ENCODE results near the gene PTRH1. TPM values are rescaled to one million over a fixed set of nuclear protein-coding genes. Genes with fewer than 3 reads are reported as not detected.

PTRH1 gene
- total RNA-seq, 1 donor from 2014 or later, result 13.3 TPM

- Mint-ChIP-seq H3K27ac (ENCODE audit: unreplicated experiment) (no peak overlapping the region), H3K36me3 (ENCODE audit: low read depth) (peaks cover 5% of the 10 kb centered on the region)
- TF ChIP-seq CTCF (IDR thresholded peaks at IDR 0.05), result no peak
These were observed 14.8 kb upstream of the PTRH1 start for GRCh38 chr9:127730262-127730661.

GRCh38 chr9:127729522-127730256 is 14.2 kb upstream of the PTRH1 start:
- no peaks in the 10 kb centered on the region for H3K27me3 Mint-ChIP-seq (ENCODE audit: low read depth)
- no peaks in the 10 kb centered on the region for H3K9me3 Mint-ChIP-seq (ENCODE audit: low read depth)
- peaks cover 10% of the 10 kb centered on the region for H3K4me1 Mint-ChIP-seq (ENCODE audit: low read depth)
- no peak for TF ChIP-seq CTCF (IDR thresholded peaks at IDR 0.05)
- H3K27ac Mint-ChIP-seq (ENCODE audit: unreplicated experiment), result no peak overlapping the region
- DNase-seq (ENCODE audit: low spot score), result no peak
- no peak overlapping the region for H3K4me3 Mint-ChIP-seq (ENCODE audit: unreplicated experiment)
- peaks cover 5% of the 10 kb centered on the region for H3K36me3 Mint-ChIP-seq (ENCODE audit: low read depth)

More at GRCh38 chr9:127730262-127730661, 14.8 kb upstream of the PTRH1 start:
- Mint-ChIP-seq H3K9me3 (ENCODE audit: low read depth) (no peaks in the 10 kb centered on the region), H3K27me3 (ENCODE audit: low read depth) (no peaks in the 10 kb centered on the region), H3K4me3 (ENCODE audit: unreplicated experiment) (no peak overlapping the region), H3K4me1 (ENCODE audit: low read depth) (peaks cover 10% of the 10 kb centered on the region)
- DNase-seq (ENCODE audit: low spot score), result no peak

GRCh38 chr9:127728808-127729207 is 13.3 kb upstream of the PTRH1 start:
- Mint-ChIP-seq H3K27ac (ENCODE audit: unreplicated experiment) (no peak overlapping the region), H3K36me3 (ENCODE audit: low read depth) (peaks cover 5% of the 10 kb centered on the region), H3K27me3 (ENCODE audit: low read depth) (no peaks in the 10 kb centered on the region), H3K9me3 (ENCODE audit: low read depth) (no peaks in the 10 kb centered on the region), H3K4me1 (ENCODE audit: low read depth) (peaks cover 4% of the 10 kb centered on the region), H3K4me3 (ENCODE audit: unreplicated experiment) (no peak overlapping the region)
- no peak for TF ChIP-seq CTCF (IDR thresholded peaks at IDR 0.05)
- no peak for DNase-seq (ENCODE audit: low spot score)

GRCh38 chr9:127726871-127727270 is 11.4 kb upstream of the PTRH1 start:
- H3K36me3 Mint-ChIP-seq (ENCODE audit: low read depth), result peaks cover 1% of the 10 kb centered on the region
- no peaks in the 10 kb centered on the region for H3K9me3 Mint-ChIP-seq (ENCODE audit: low read depth)
- DNase-seq (ENCODE audit: low spot score), result no peak
- no peak overlapping the region for H3K27ac Mint-ChIP-seq (ENCODE audit: unreplicated experiment)
- no peaks in the 10 kb centered on the region for H3K4me1 Mint-ChIP-seq (ENCODE audit: low read depth)
- no peak for TF ChIP-seq CTCF (IDR thresholded peaks at IDR 0.05)
- no peak overlapping the region for H3K4me3 Mint-ChIP-seq (ENCODE audit: unreplicated experiment)
- no peaks in the 10 kb centered on the region for H3K27me3 Mint-ChIP-seq (ENCODE audit: low read depth)

- peak; percentile 85 for DNase-seq (ENCODE audit: low spot score)
- H3K4me3 Mint-ChIP-seq (ENCODE audit: unreplicated experiment), result no peak overlapping the region
- no peak overlapping the region for H3K27ac Mint-ChIP-seq (ENCODE audit: unreplicated experiment)
- no peaks in the 10 kb centered on the region for H3K36me3 Mint-ChIP-seq (ENCODE audit: low read depth)
- TF ChIP-seq CTCF (IDR thresholded peaks at IDR 0.05), result no peak
- peaks cover 3% of the 10 kb centered on the region for H3K4me1 Mint-ChIP-seq (ENCODE audit: low read depth)
- H3K27me3 Mint-ChIP-seq (ENCODE audit: low read depth), result no peaks in the 10 kb centered on the region
- no peaks in the 10 kb centered on the region for H3K9me3 Mint-ChIP-seq (ENCODE audit: low read depth)
These were observed 8.5 kb upstream of the PTRH1 start for GRCh38 chr9:127724012-127724411.

All from chondrocyte (in vitro differentiated cells).